ENCODE results near the gene PARP12. TPM values are rescaled to one million over a fixed set of nuclear protein-coding genes. Genes with fewer than 3 reads are reported as not detected.

PARP12 gene
- total and polyA plus RNA-seq, 8 donors, result 13.0 to 135 (median 33.2) TPM

- Histone ChIP-seq H3K4me3 (no peak overlapping the region), H3K9me3 (no peaks in the 10 kb centered on the region), H3K4me1 (peaks cover 27 to 45% (median 30%) of the 10 kb centered on the region in 4 donors), H3K27me3 (no peaks in the 10 kb centered on the region), H3K27ac (no peak overlapping the region), H3K36me3 (peaks cover 9 to 33% (median 28%) of the 10 kb centered on the region in 4 donors)
- intact Hi-C loops (cut with DNase I; ENCODE audit: low total_unique reads), result no loop called here
- no peak for TF ChIP-seq POLR2AphosphoS5 (IDR thresholded peaks at IDR 0.05)
- no peak for TF ChIP-seq EP300 (IDR thresholded peaks at IDR 0.05)
- TF ChIP-seq, protein P1, sequence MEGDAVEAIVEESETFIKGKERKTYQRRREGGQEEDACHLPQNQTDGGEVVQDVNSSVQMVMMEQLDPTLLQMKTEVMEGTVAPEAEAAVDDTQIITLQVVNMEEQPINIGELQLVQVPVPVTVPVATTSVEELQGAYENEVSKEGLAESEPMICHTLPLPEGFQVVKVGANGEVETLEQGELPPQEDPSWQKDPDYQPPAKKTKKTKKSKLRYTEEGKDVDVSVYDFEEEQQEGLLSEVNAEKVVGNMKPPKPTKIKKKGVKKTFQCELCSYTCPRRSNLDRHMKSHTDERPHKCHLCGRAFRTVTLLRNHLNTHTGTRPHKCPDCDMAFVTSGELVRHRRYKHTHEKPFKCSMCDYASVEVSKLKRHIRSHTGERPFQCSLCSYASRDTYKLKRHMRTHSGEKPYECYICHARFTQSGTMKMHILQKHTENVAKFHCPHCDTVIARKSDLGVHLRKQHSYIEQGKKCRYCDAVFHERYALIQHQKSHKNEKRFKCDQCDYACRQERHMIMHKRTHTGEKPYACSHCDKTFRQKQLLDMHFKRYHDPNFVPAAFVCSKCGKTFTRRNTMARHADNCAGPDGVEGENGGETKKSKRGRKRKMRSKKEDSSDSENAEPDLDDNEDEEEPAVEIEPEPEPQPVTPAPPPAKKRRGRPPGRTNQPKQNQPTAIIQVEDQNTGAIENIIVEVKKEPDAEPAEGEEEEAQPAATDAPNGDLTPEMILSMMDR (IDR thresholded peaks at IDR 0.05), result no peak
- no peak for TF ChIP-seq POLR2A (IDR thresholded peaks at IDR 0.05)
- DNase-seq, result no peak
- WGBS, 5 donors, result 93 to 100% (median 97%) methylated on average over 5 of the region's 5 CpGs
These were observed 6.2 kb downstream of the PARP12 start for GRCh38 chr7:140056431-140057142.

GRCh38 chr7:140055833-140056232 lies 6.9 kb downstream of the PARP12 start:
- peaks cover 19 to 38% (median 23%) of the 10 kb centered on the region in 4 donors for H3K4me1 ChIP-seq
- H3K36me3 ChIP-seq, result peaks cover 9 to 37% (median 29%) of the 10 kb centered on the region in 4 donors
- WGBS, 5 donors, result 93 to 100% (median 95%) methylated on average over 2 of the region's 2 CpGs
- intact Hi-C loops (cut with DNase I; ENCODE audit: low total_unique reads), result no loop called here
- DNase-seq, result no peak
- no peaks in the 10 kb centered on the region for H3K27me3 ChIP-seq
- no peak for TF ChIP-seq POLR2A (IDR thresholded peaks at IDR 0.05)
- TF ChIP-seq EP300 (IDR thresholded peaks at IDR 0.05), result no peak
- TF ChIP-seq POLR2AphosphoS5 (IDR thresholded peaks at IDR 0.05), result no peak
- TF ChIP-seq, protein P1 (IDR thresholded peaks at IDR 0.05), result no peak
- no peak overlapping the region for H3K27ac ChIP-seq
- no peaks in the 10 kb centered on the region for H3K9me3 ChIP-seq
- no peak overlapping the region for H3K4me3 ChIP-seq

GRCh38 chr7:140054751-140055150 lies 8.0 kb downstream of the PARP12 start:
- TF ChIP-seq POLR2A (IDR thresholded peaks at IDR 0.05), result no peak
- TF ChIP-seq, protein P1 (IDR thresholded peaks at IDR 0.05), result no peak
- no peak for TF ChIP-seq EP300 (IDR thresholded peaks at IDR 0.05)
- no peak for TF ChIP-seq POLR2AphosphoS5 (IDR thresholded peaks at IDR 0.05)
- H3K27me3 ChIP-seq, result no peaks in the 10 kb centered on the region
- intact Hi-C loops (cut with DNase I; ENCODE audit: low total_unique reads), result no loop called here
- H3K27ac ChIP-seq, result no peak overlapping the region
- no peak overlapping the region for H3K4me3 ChIP-seq
- WGBS, 5 donors, result 88 to 90% (median 89%) methylated on average over 4 of the region's 4 CpGs
- H3K36me3 ChIP-seq, result peaks cover 9 to 42% (median 29%) of the 10 kb centered on the region in 4 donors
- H3K4me1 ChIP-seq, result peaks cover 9 to 29% (median 15%) of the 10 kb centered on the region in 4 donors
- DNase-seq, result no peak
- H3K9me3 ChIP-seq, result no peaks in the 10 kb centered on the region

- H3K9me3 ChIP-seq, result no peaks in the 10 kb centered on the region
- H3K27ac ChIP-seq, result no peak overlapping the region
- no peak overlapping the region for H3K4me3 ChIP-seq
- 35 to 56% (median 45%) methylated on average over 3 of the region's 3 CpGs for WGBS, 5 donors
- H3K27me3 ChIP-seq, result no peaks in the 10 kb centered on the region
- H3K4me1 ChIP-seq, result peaks cover 3 to 29% (median 15%) of the 10 kb centered on the region in 4 donors
- no peak for TF ChIP-seq POLR2A (IDR thresholded peaks at IDR 0.05)
- TF ChIP-seq, protein P1 (IDR thresholded peaks at IDR 0.05), result no peak
- no peak for TF ChIP-seq EP300 (IDR thresholded peaks at IDR 0.05)
- TF ChIP-seq POLR2AphosphoS5 (IDR thresholded peaks at IDR 0.05), result no peak
- intact Hi-C loops (cut with DNase I; ENCODE audit: low total_unique reads), result no loop called here
- peaks cover 9 to 42% (median 29%) of the 10 kb centered on the region in 4 donors for H3K36me3 ChIP-seq
- DNase-seq, result no peak
These were observed 8.8 kb downstream of the PARP12 start for GRCh38 chr7:140053812-140054539.
